ENCODE data around the gene TM4SF18.

The TM4SF18 gene

GRCh38 chr3:149325581-149325980, 7.9 kb downstream of the TM4SF18 start:
- TF ChIP-seq GATA3 (IDR thresholded peaks at IDR 0.05; ENCODE audit: low read depth, low read length) (no peak), GATA2 (IDR thresholded peaks at IDR 0.05; ENCODE audit: low read depth, low read length) (no peak)

- TF ChIP-seq GATA3 (IDR thresholded peaks at IDR 0.05; ENCODE audit: low read depth, low read length) (no peak), GATA2 (IDR thresholded peaks at IDR 0.05; ENCODE audit: low read depth, low read length) (no peak)
These were observed 9.1 kb downstream of the TM4SF18 start for GRCh38 chr3:149324332-149324731.

GRCh38 chr3:149321640-149322039, 11.8 kb downstream of the TM4SF18 start:
- TF ChIP-seq GATA2 (IDR thresholded peaks at IDR 0.05; ENCODE audit: low read depth, low read length) = no peak
- no peak for TF ChIP-seq GATA3 (IDR thresholded peaks at IDR 0.05; ENCODE audit: low read depth, low read length)

GRCh38 chr3:149321136-149321535, 12.3 kb downstream of the TM4SF18 start:
- TF ChIP-seq GATA3 (IDR thresholded peaks at IDR 0.05; ENCODE audit: low read depth, low read length) = no peak
- no peak for TF ChIP-seq GATA2 (IDR thresholded peaks at IDR 0.05; ENCODE audit: low read depth, low read length)

- TF ChIP-seq GATA2 (IDR thresholded peaks at IDR 0.05; ENCODE audit: low read depth, low read length) (no peak), GATA3 (IDR thresholded peaks at IDR 0.05; ENCODE audit: low read depth, low read length) (no peak)
These were observed 13.7 kb downstream of the TM4SF18 start for GRCh38 chr3:149319750-149320149.

GRCh38 chr3:149317072-149317471, 16.4 kb downstream of the TM4SF18 start:
- TF ChIP-seq GATA3 (IDR thresholded peaks at IDR 0.05; ENCODE audit: low read depth, low read length) (no peak), GATA2 (IDR thresholded peaks at IDR 0.05; ENCODE audit: low read depth, low read length) (no peak)

DNA sequence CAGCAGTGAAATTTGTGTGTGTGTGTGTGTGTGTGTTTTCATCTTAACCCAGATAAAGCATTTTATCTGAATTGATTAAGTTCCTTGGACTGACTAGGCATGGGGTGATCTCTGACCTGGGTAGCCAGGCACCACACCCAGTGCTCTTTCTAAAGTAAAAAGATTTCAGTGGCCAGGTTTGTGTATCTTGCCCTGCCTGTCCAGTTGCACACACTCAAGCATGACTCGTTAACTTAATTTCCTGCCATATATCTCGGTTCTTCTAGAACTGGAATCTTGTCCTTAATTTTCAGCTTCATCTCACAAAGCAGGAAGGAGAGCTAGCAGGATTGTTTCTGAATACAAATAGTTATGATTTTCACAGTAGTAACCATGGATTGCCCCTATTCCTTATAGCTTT, 17.0 kb downstream of the TM4SF18 start:
- no peak for TF ChIP-seq GATA3 (IDR thresholded peaks at IDR 0.05; ENCODE audit: low read depth, low read length)

GRCh38 chr3:149315694-149316093, 17.7 kb downstream of the TM4SF18 start:
- TF ChIP-seq GATA2 (IDR thresholded peaks at IDR 0.05; ENCODE audit: low read depth, low read length) (no peak), GATA3 (IDR thresholded peaks at IDR 0.05; ENCODE audit: low read depth, low read length) (no peak)

DNA sequence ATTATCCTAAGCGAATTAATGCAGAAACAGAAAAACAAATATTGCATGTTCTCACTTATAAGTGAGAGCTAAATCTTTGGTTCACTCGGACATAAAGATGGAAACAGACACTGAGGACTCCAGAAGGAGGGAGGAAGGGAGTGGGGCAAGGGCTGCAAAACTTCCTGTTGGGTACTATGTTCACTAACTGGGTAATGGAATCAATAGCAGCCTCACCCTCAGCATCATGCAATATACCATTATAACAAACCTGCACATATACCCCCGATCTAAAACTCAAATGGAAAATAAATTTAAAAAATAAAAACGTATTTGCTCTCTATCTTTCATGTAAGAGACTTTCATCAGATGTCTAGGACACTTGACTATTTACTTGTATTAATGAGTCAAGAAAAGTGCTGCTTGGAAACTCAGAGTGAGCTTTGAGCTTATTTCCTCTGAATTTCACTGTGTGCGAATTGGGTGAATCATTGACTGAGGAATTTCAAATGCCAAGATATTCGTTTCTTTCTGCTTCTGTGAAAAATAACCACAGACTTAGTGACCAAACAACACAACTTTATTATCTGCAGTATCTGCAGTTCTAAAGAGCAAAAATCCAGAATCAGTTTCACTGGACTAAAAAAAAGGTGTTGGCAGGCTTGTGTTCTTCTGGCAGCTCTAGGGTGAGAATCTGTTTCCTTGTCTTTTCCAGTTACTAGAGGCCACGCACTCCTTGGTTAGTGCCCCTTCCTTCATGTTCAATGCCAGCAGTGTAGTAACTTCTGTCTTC, 18.4 kb downstream of the TM4SF18 start:
- TF ChIP-seq GATA3 (IDR thresholded peaks at IDR 0.05; ENCODE audit: low read depth, low read length) = no peak

- no peak for TF ChIP-seq GATA3 (IDR thresholded peaks at IDR 0.05; ENCODE audit: low read depth, low read length)
- no peak for TF ChIP-seq GATA2 (IDR thresholded peaks at IDR 0.05; ENCODE audit: low read depth, low read length)
These were observed 19.9 kb downstream of the TM4SF18 start for GRCh38 chr3:149313542-149313941.

DNA sequence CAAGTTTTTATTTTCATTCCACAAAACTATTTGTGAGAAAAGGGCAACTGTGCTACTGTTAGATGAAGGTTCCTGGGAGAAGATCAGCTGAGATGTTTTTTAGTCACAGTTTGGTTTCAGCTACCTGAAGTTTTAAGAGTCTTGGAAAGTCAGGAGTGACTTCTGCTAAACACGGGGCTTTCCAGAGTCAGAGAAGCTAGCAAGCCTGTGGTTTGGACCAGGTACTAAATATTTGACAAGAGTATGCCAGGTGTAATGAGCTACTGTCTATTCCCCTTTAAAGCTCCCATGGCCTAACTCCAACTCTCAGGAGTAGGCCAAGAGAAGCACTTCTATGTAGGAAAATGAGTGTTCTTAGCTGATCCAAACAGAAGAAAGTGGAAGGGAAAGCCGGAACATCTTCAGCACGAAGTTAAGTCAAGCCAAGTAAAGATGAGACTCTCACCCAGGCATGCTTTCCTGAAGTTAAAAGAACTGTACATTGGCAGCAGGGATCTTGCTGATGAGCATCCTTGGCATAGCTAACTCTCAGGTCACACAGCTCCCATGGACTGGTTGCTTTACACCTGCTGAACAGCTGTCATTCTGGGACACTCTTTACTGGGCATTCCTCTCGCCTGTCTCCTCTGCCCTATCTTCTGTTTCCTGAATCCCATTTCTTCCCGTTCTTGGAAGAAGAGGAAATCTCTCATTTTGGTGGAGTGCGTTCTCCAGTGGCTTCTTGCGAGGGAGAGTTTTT, 22.5 kb downstream of the TM4SF18 start:
- TF ChIP-seq GATA2 (IDR thresholded peaks at IDR 0.05; ENCODE audit: low read depth, low read length) (no peak), GATA3 (IDR thresholded peaks at IDR 0.05; ENCODE audit: low read depth, low read length) (no peak)

GRCh38 chr3:149307435-149307783, 26.0 kb downstream of the TM4SF18 start:
- TF ChIP-seq GATA2 (IDR thresholded peaks at IDR 0.05; ENCODE audit: low read depth, low read length) = no peak
- TF ChIP-seq GATA3 (IDR thresholded peaks at IDR 0.05; ENCODE audit: low read depth, low read length) = no peak

DNA sequence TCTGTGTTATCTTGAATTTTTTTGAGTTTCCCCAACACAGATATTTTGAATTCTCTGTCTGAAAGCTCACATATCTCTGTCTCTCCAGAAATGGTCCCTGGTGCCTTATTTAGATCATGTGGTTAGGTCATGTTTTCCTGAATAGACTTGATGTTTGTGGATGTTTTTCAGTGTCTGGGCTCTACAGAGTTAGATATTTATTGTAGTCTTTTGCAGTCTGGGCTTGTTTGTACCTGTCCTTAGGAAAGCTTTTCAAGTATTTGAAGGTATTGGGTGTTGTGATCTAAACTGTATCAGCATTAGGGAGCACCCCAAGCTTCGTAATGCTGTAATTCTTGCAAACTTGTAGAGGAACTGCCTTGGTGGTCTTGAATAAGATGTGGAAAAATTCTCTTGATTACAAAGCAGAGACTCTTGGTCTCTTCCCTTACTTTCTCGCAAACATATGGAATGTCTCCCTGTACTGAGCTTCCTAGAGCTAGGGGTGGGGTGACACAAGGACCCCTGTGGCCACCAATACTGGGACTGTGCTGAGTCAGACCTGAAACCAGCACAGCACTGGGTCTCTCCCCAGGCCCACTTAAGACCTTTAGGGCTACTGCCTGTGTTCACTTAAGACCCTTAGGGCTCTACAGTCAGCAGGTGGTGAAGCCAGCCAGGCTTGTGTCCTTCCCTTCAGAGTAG, 26.5 kb downstream of the TM4SF18 start:
- TF ChIP-seq GATA3 (IDR thresholded peaks at IDR 0.05; ENCODE audit: low read depth, low read length) = no peak
- TF ChIP-seq GATA2 (IDR thresholded peaks at IDR 0.05; ENCODE audit: low read depth, low read length) = no peak

- TF ChIP-seq GATA2 (IDR thresholded peaks at IDR 0.05; ENCODE audit: low read depth, low read length) (no peak), GATA3 (IDR thresholded peaks at IDR 0.05; ENCODE audit: low read depth, low read length) (no peak)
These were observed 28.1 kb downstream of the TM4SF18 start for GRCh38 chr3:149305376-149305775.
